Esophagus (tissue), 2 donors: ENCODE data around the gene LRRC72. TPM values are rescaled to one million over a fixed set of nuclear protein-coding genes. Genes with fewer than 3 reads are reported as not detected.

Experiments
- H3K27ac ChIP-seq, 2 donors: one replicate each; pipeline ENCODE4 v1.5.1; 2013; ENCODE audit warnings: low read depth in 2 of 2, mild to moderate bottlenecking in 2 of 2, inconsistent platforms in 1 of 2, low read length in 1 of 2, moderate library complexity in 1 of 2
- H3K27me3 ChIP-seq, 2 donors: one replicate each; pipeline ENCODE4 v1.6.1; 2013; ENCODE audit warnings: low read length in 2 of 2, control low read depth in 1 of 2, mild to moderate bottlenecking in 1 of 2; ENCODE audit not compliant: insufficient read depth in 2 of 2, control insufficient read depth in 1 of 2
- H3K36me3 ChIP-seq, 2 donors: one replicate each; pipeline ENCODE4 v1.6.1; 2013; ENCODE audit warnings: low read length in 1 of 2; ENCODE audit not compliant: control insufficient read depth in 2 of 2, insufficient read depth in 2 of 2
- H3K4me1 ChIP-seq, 2 donors: one replicate each; pipeline ENCODE4 v1.6.1; 2013; ENCODE audit warnings: low read length in 1 of 2; ENCODE audit not compliant: control insufficient read depth in 2 of 2, insufficient read depth in 2 of 2
- H3K4me3 ChIP-seq, 2 donors: one replicate each; pipeline ENCODE4 v1.5.1; 2013; ENCODE audit warnings: low read length in 2 of 2, mild to moderate bottlenecking in 2 of 2, low read depth in 1 of 2, moderate library complexity in 1 of 2
- H3K9me3 ChIP-seq, 2 donors: one replicate each; pipeline ENCODE4 v1.6.1; 2013; ENCODE audit warnings: mild to moderate bottlenecking in 2 of 2, low read depth in 1 of 2, low read length in 1 of 2, moderate library complexity in 1 of 2; ENCODE audit not compliant: control insufficient read depth in 2 of 2, insufficient read depth in 1 of 2
- WGBS, 2 donors: extraction: QIAGEN DNeasy Blood & Tissue Kit; methylation state at CpG; one replicate each; pipeline ENCODE4 v1.1.7; 2013; 5-methylcytosine and 5-hydroxymethylcytosine counted together
- polyA plus RNA-seq, 2 donors: library from polyadenylated mRNA; stranded (reverse); fragments of 200-250 nt; gene quantifications; one replicate each; pipeline ENCODE4 v1.2.3, GENCODE V29; 2013
- donor health status: healthy with polysubstance abuse.
- donor health status: Bipolar disorder and iron deficiency.

Gene LRRC72
- polyA plus RNA-seq, 2 donors, result not detected

DNA sequence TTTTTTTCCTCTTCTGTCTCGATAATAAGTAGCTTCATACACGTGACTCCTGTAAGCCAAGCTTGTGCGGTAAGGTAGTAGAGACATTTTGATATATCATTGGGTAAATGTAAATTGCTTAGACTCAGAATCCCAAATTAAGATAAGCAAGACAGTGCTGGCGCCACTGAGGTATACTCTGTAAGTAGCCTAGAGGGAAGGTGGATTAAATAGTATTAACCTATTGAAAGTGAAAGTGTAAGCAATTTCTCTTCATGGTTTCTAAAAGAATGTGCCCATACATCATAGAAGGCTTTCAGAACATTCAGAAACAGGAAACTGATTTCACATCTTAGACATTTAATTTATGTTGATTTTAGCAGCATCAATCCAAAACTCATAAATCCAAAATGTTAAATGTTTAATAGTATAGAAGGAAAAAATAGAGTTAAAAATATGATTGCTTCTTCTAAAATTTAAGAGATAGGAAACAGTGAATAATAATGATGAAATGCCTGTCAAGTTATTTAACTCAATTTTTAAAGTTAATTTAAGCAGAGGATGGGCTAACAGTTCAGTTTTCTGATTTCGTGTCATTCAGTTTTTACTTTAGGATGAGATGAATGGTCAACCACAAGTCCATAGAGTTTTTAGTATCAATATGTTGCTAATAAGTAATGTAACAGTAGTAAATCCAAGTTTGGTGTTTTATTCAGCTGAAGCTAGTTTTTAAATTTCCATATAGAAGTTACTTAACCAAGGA lies 36.8 kb downstream of the LRRC72 start:
- no peaks in the 10 kb centered on the region for H3K36me3 ChIP-seq
- no peaks in the 10 kb centered on the region for H3K27me3 ChIP-seq
- H3K9me3 ChIP-seq, result no peaks in the 10 kb centered on the region
- WGBS, 2 donors, result 43% methylated on average over 5 of the region's 5 CpGs
- H3K4me1 ChIP-seq, result no peaks in the 10 kb centered on the region
- no peak overlapping the region for H3K27ac ChIP-seq
- H3K4me3 ChIP-seq, result no peak overlapping the region

DNA sequence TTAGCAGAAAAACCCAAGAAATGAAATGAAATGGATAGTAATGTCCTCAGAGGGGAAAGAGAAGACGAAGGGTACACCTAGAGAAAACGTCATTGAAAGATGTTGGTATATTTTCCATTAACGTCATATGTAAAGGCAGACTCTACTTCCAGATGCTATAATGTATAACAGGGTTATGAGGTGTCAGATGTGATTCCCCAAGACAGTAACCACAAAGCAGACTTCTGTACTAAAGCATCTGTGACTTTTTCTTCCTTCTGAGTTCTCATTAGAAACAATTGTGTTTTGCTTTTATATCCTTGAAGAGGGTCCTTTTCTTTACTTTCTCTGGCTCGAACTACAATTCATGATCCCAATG lies 37.4 kb downstream of the LRRC72 start:
- H3K4me1 ChIP-seq, result no peaks in the 10 kb centered on the region
- H3K9me3 ChIP-seq, result no peaks in the 10 kb centered on the region
- no peaks in the 10 kb centered on the region for H3K27me3 ChIP-seq
- H3K27ac ChIP-seq, result no peak overlapping the region
- WGBS, 2 donors, result 82 to 87% methylated on average over 4 of the region's 4 CpGs
- H3K36me3 ChIP-seq, result no peaks in the 10 kb centered on the region
- H3K4me3 ChIP-seq, result no peak overlapping the region

DNA sequence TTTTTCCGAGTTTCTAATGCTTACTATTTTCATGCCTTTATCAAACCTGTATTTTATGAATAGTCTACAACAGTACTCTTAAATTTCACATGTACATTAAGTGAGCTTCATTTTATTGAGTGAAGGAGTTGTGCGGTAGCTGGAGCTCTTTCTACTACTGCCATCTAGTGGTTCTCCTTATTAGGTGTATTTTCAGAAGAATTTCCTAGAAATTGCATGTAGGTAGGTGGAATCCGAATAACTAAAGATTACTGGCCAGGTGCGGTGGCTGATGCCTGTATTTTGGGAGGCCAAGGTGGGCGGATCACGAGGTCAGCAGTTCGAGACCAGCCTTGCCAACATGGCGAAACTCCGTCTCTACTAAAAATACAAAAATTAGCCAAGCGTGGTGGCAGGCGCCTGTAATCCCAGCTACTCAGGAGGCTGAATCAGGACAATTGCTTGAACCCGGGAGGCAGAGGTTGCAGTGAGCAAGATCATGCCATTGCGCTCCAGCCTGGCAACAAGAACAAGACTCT lies 38.3 kb downstream of the LRRC72 start:
- H3K27me3 ChIP-seq, result no peaks in the 10 kb centered on the region
- H3K9me3 ChIP-seq, result no peaks in the 10 kb centered on the region
- no peaks in the 10 kb centered on the region for H3K36me3 ChIP-seq
- H3K27ac ChIP-seq, result no peak overlapping the region
- WGBS, 2 donors, result 31 to 32% methylated on average over 13 of the region's 13 CpGs
- H3K4me1 ChIP-seq, result no peaks in the 10 kb centered on the region
- no peak overlapping the region for H3K4me3 ChIP-seq

DNA sequence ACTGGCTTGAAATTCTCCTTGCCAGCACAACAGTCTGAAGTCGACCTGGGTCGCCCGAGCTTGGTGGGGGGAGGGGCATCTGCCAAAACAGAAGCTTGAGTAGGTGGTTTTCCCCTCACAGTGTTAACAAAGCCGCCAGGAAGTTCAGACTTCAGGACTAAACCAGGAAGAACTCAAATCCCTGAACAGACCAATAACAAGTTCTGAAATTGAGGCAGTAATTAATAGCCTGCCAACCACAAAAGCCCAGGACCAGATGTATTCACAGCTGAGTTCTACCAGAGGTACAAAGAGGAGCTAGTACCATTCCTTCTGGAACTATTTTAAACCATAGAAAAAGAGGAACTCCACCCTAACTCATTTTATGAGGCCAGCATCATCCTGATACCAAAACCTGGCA lies 45.3 kb downstream of the LRRC72 start:
- no peaks in the 10 kb centered on the region for H3K27me3 ChIP-seq
- no peaks in the 10 kb centered on the region for H3K4me1 ChIP-seq
- H3K4me3 ChIP-seq, result no peak overlapping the region
- no peaks in the 10 kb centered on the region for H3K36me3 ChIP-seq
- H3K27ac ChIP-seq, result no peak overlapping the region
- no peaks in the 10 kb centered on the region for H3K9me3 ChIP-seq
- 79 to 85% methylated on average over 4 of the region's 4 CpGs for WGBS, 2 donors

DNA sequence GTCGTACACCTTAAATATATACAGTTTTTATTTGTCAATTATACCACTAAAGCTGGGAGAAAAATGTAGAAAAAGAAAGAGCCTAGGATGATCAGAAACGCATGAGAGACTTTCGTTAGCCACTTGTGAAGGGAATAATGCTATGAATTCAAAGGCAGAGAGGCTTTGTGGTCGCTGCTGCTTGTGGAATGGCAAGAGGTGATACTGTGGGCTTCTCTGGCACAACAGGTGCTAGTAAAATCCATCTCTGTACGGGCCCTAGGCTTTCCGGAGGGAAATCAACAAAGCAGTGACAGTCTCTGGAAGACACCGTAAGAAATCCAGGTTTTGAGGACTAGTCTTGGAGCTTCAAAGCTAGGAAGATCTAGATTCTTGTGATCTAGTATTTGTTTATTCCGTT lies 52.6 kb downstream of the LRRC72 start:
- Histone ChIP-seq H3K36me3 (no peaks in the 10 kb centered on the region), H3K4me3 (no peak overlapping the region), H3K27ac (no peak overlapping the region), H3K9me3 (no peaks in the 10 kb centered on the region), H3K4me1 (no peaks in the 10 kb centered on the region), H3K27me3 (no peaks in the 10 kb centered on the region)
- WGBS, 2 donors, result 80 to 83% methylated on average over 8 of the region's 8 CpGs

DNA sequence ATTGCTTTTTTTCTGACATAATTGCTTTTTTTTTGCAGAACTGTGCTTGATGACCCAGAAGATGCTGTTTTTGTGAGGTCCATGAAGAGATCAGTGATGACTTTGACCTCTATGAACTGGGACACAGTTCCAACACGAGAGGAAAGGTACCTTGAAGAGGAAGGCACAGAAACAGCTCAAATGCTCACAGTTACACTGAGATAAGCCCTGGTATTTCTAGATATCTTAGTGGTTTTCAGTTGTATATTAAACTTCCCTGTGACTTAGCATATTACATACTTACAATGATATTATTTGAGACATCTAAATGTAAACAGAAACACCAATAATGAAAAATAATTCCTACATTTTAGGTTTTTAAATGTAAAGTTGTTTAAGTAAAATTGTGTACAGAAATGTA lies 54.7 kb downstream of the LRRC72 start:
- H3K27ac ChIP-seq, result no peak overlapping the region
- H3K27me3 ChIP-seq, result no peaks in the 10 kb centered on the region
- no peak overlapping the region for H3K4me3 ChIP-seq
- no peaks in the 10 kb centered on the region for H3K4me1 ChIP-seq
- H3K9me3 ChIP-seq, result peaks cover 0 to 3% of the 10 kb centered on the region in 2 donors
- 60 to 67% methylated on average over 1 of the region's 1 CpG for WGBS, 2 donors
- no peaks in the 10 kb centered on the region for H3K36me3 ChIP-seq

DNA sequence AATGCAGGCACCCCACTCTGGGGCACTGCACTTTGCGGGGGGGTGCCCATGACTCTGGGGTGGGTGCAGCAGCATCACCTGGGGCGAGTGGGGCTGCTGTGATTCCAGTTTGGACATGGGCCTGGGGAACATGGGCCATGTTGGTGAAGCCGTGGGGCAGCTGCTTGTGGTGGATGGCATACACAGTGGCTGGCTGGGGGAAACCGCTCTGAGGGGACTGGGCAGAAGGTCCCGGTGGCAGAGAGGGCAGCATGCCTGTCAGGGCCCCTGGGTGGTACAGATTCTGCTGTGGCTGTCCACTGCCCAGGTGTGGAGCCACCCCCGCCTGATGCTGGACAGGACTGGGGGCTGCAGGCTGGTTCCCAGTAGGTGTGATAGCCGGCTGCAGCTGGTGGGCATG lies 57.2 kb downstream of the LRRC72 start:
- H3K27ac ChIP-seq, result no peak overlapping the region
- H3K36me3 ChIP-seq, result no peaks in the 10 kb centered on the region
- H3K9me3 ChIP-seq, result peaks cover 0 to 3% of the 10 kb centered on the region in 2 donors
- H3K4me3 ChIP-seq, result no peak overlapping the region
- H3K4me1 ChIP-seq, result no peaks in the 10 kb centered on the region
- no peaks in the 10 kb centered on the region for H3K27me3 ChIP-seq
- 95% methylated on average over 7 of the region's 7 CpGs for WGBS, 2 donors

DNA sequence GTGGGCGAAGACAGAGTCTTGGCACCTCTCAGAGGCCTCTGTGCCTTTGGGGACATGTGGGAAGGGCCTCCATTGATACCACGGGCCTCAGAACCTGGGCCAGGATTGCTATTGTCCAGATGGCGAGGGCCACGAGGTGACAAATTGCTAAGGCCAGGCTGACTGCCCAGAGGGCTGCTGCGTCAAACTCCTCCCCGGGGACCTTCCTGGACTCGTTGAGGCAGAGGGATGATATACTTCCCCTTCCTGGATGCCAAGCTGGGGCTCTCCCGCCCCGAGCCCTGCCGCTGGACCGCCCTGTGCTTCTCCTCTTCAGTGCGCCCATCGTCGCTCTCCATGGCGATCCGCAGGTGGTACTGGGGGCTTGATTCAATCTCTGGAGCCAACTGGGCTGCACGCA lies 58.9 kb downstream of the LRRC72 start:
- no peaks in the 10 kb centered on the region for H3K27me3 ChIP-seq
- no peak overlapping the region for H3K27ac ChIP-seq
- no peaks in the 10 kb centered on the region for H3K36me3 ChIP-seq
- H3K4me3 ChIP-seq, result no peak overlapping the region
- no peaks in the 10 kb centered on the region for H3K4me1 ChIP-seq
- peaks cover 0 to 3% of the 10 kb centered on the region in 2 donors for H3K9me3 ChIP-seq
- WGBS, 2 donors, result 94 to 95% methylated on average over 17 of the region's 17 CpGs

DNA sequence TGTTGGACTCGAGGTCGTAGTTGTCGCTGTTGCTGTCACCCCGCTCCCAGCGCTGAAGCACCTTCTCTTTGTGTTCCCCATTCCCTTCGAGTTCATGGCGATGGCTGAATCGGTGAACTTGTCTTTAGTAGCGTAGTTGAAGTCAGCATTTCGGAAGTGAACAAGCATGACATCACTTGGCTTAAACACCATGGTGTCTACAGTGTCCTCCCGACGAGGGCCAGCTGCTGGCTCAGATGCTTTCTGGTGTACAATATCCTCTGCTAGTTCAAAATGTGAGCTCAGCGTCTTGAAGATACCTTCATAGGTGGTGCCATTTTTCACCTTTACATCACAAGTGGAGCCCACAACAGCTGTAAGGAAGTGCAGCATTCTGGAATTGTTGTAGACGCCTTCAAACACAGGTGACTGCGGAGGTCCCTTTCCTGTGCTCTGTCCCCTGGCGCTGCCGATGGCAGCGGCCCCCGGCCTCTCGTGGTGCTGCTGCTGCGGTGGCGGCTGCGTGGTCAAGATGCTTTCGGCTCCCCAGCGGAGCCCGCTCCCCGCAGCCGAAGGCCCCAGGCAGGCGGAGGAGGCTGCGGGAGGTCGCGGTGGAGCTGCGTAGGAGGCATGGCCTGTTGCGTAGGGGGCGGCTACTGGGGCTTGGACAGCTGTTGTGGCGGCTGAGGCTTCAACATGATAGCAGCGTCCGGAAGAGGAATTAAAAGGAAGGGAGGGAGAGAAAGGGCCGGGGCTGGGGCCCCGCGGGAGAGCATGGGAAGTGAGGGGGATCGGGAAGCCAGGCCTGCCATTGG lies 59.7 kb downstream of the LRRC72 start:
- H3K9me3 ChIP-seq, result peaks cover 0 to 3% of the 10 kb centered on the region in 2 donors
- H3K4me1 ChIP-seq, result no peaks in the 10 kb centered on the region
- H3K4me3 ChIP-seq, result no peak overlapping the region
- H3K27ac ChIP-seq, result no peak overlapping the region
- 73 to 82% methylated on average over 40 to 42 of the region's 42 CpGs for WGBS, 2 donors
- H3K36me3 ChIP-seq, result no peaks in the 10 kb centered on the region
- no peaks in the 10 kb centered on the region for H3K27me3 ChIP-seq
